PC-9 (cell line): ENCODE measurements around the gene VAV3. TPM values are rescaled to one million over a fixed set of nuclear protein-coding genes. Genes with fewer than 3 reads are reported as not detected.

Experiments used
- BruUV-seq: library from RNA; stranded (reverse); fragments of 400-500 nt; replicated peaks from 2 replicates; lab custom pipeline; 2021; lab: Mats Ljungman, UMichigan
- CTCF ChIA-PET: fragments of 300-600 bp; sonication (Branson Sonifier 250); formaldehyde crosslinking; loops from one replicate; lab custom pipeline; 2022; ENCODE audit warnings: antibody characterized with exemption; lab: Charles Lee
- POLR2A ChIA-PET: fragments of 300-600 bp; sonication (Branson Sonifier 250); formaldehyde crosslinking; loops from one replicate; lab custom pipeline; 2022; ENCODE audit warnings: antibody characterized with exemption; ENCODE audit not compliant: unreplicated experiment; lab: Charles Lee
- DNase-seq, 2 experiments: peaks; one replicate each; pipeline versions ENCODE4 v3.0.0 to v3.0.0-alpha.2; 2015 to 2022; ENCODE audit warnings: mixed read lengths in 1 of 2
- H2AFZ ChIP-seq: fragments of 200-600 bp; sonication (generic); 2 replicates; pipeline ENCODE4 v1.8.1; 2017; ENCODE audit warnings: antibody characterized with exemption
- H3F3A ChIP-seq: fragments of 200-600 bp; sonication (generic); 2 replicates; pipeline ENCODE4 v1.8.1; 2017; ENCODE audit warnings: antibody characterized with exemption, mild to moderate bottlenecking, low read depth; ENCODE audit not compliant: insufficient read depth
- H3K27ac ChIP-seq: fragments of 200-600 bp; sonication (generic); 2 replicates; pipeline ENCODE4 v1.6.1; 2016; ENCODE audit warnings: mixed run types
- H3K27me3 ChIP-seq: fragments of 200-600 bp; sonication (generic); 2 replicates; pipeline ENCODE4 v1.6.1; 2016; ENCODE audit warnings: low read depth, mixed run types; ENCODE audit not compliant: insufficient read depth
- H3K36me3 ChIP-seq: fragments of 200-600 bp; sonication (generic); 2 replicates; pipeline ENCODE4 v1.6.1; 2016; ENCODE audit warnings: low read depth, mixed run types
- H3K4me1 ChIP-seq: fragments of 200-600 bp; sonication (generic); replicated peaks from 2 replicates; pipeline ENCODE4 v1.6.1; 2016; ENCODE audit warnings: mixed run types; ENCODE audit not compliant: insufficient read depth
- H3K4me2 ChIP-seq: fragments of 200-600 bp; sonication (generic); 2 replicates; pipeline ENCODE4 v1.6.1; 2017; ENCODE audit warnings: mixed run types
- H3K4me3 ChIP-seq: fragments of 200-600 bp; sonication (generic); 2 replicates; pipeline ENCODE4 v1.6.1; 2016; ENCODE audit warnings: mixed run types
- H3K79me2 ChIP-seq: fragments of 200-600 bp; sonication (generic); 2 replicates; pipeline ENCODE4 v1.6.1; 2017; ENCODE audit warnings: low read depth, mixed run types
- H3K9me2 ChIP-seq: fragments of 200-600 bp; sonication (generic); 2 replicates; pipeline ENCODE4 v1.8.1; 2017; ENCODE audit warnings: mild to moderate bottlenecking; ENCODE audit not compliant: insufficient read depth
- H3K9me3 ChIP-seq: fragments of 200-600 bp; sonication (generic); 2 replicates; pipeline ENCODE4 v1.8.1; 2016; ENCODE audit warnings: low read depth; ENCODE audit not compliant: insufficient read depth
- H4K20me1 ChIP-seq: fragments of 200-600 bp; sonication (generic); 2 replicates; pipeline ENCODE4 v1.8.1; 2017; ENCODE audit not compliant: insufficient read depth
- EZH2 ChIP-seq: fragments of 200-600 bp; sonication (generic); IDR thresholded peaks from 2 replicates; pipeline ENCODE4 v1.8.0; 2017; ENCODE audit warnings: antibody characterized with exemption, low read depth
- intact Hi-C: fragments of 100-400 bp; cut with micrococcal nuclease; formaldehyde crosslinking; loops from one replicate; pipeline ENCODE4 v1.10.0; 2022; ENCODE audit not compliant: unreplicated experiment
- total RNA-seq: library from RNA; stranded (reverse); gene quantifications from 2 replicates; pipeline ENCODE4 v1.2.3, GENCODE V29; 2021
- TF ChIP-seq, protein P1 (sequence below): fragments of 200-600 bp; sonication (generic); conservative IDR thresholded peaks from 2 replicates; pipeline ENCODE4 v1.6.1; 2017; ENCODE audit warnings: mixed run types, antibody characterized with exemption, mild to moderate bottlenecking, moderate library complexity

Gene VAV3
- total RNA-seq, 1 experiment from 2014 or later, result 1.7 TPM

DNA sequence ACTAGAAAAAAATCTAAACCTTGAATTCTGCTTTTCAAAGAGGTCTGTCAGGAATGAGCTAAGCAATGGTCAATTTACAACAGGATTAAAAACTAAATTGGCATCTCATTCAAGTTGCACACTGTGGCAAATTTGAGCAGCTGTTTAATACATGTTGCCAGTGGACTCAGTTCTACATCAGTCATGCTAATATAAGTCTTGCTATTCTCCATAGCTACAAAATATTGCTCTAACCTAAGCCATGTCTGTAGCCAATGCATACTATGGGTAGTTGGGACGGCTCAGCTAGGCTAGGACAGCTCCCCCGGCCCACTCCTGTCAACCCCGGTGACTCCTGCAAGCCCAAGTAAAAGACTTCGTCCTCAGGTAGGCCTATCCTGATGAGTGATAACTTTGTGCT lies 10.9 kb upstream of the VAV3 start:
- no peak overlapping the region for H3K27ac ChIP-seq
- POLR2A ChIA-PET, result no interaction called here
- no peaks in the 10 kb centered on the region for H3K79me2 ChIP-seq
- TF ChIP-seq EZH2, result no peak
- TF ChIP-seq, protein P1, sequence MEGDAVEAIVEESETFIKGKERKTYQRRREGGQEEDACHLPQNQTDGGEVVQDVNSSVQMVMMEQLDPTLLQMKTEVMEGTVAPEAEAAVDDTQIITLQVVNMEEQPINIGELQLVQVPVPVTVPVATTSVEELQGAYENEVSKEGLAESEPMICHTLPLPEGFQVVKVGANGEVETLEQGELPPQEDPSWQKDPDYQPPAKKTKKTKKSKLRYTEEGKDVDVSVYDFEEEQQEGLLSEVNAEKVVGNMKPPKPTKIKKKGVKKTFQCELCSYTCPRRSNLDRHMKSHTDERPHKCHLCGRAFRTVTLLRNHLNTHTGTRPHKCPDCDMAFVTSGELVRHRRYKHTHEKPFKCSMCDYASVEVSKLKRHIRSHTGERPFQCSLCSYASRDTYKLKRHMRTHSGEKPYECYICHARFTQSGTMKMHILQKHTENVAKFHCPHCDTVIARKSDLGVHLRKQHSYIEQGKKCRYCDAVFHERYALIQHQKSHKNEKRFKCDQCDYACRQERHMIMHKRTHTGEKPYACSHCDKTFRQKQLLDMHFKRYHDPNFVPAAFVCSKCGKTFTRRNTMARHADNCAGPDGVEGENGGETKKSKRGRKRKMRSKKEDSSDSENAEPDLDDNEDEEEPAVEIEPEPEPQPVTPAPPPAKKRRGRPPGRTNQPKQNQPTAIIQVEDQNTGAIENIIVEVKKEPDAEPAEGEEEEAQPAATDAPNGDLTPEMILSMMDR, result no peak
- H3K4me3 ChIP-seq, result no peak overlapping the region
- no peak for DNase-seq
- H3K9me3 ChIP-seq, result no peaks in the 10 kb centered on the region
- no peak overlapping the region for H3K4me2 ChIP-seq
- intact Hi-C loops, result no loop called here
- no peaks in the 10 kb centered on the region for H4K20me1 ChIP-seq
- no TSS peak for BruUV-seq
- CTCF ChIA-PET, result no interaction called here
- H3K27me3 ChIP-seq, result no peaks in the 10 kb centered on the region
- no peaks in the 10 kb centered on the region for H3K9me2 ChIP-seq
- H3K4me1 ChIP-seq, result no peaks in the 10 kb centered on the region
- no peaks in the 10 kb centered on the region for H3F3A ChIP-seq
- H3K36me3 ChIP-seq, result no peaks in the 10 kb centered on the region
- no peak overlapping the region for H2AFZ ChIP-seq

DNA sequence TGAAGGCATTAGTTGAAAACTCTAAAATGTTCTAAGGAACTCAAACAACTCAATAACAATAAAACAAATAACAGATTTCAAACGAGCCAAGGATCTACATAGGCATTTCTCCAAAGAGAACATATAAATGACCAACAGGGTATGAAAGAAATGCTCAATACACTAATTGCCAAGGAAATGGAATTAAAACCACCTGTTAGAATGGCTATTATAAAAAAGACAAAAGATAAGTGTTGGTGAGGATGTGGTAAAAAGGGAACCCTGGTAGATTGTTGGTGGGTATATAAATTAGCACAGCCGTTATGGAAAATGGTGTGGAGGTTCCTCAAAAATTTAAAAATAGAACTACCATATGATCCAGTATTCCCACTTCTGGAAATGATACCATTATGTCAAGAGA lies 9.1 kb upstream of the VAV3 start:
- Histone ChIP-seq H3K4me1 (no peaks in the 10 kb centered on the region), H3K27ac (no peak overlapping the region), H3F3A (no peaks in the 10 kb centered on the region), H4K20me1 (no peaks in the 10 kb centered on the region), H3K9me2 (no peaks in the 10 kb centered on the region), H3K9me3 (no peaks in the 10 kb centered on the region), H2AFZ (no peak overlapping the region), H3K4me3 (no peak overlapping the region), H3K27me3 (no peaks in the 10 kb centered on the region), H3K36me3 (no peaks in the 10 kb centered on the region), H3K79me2 (no peaks in the 10 kb centered on the region), H3K4me2 (no peak overlapping the region)
- intact Hi-C loops, result no loop called here
- POLR2A ChIA-PET, result no interaction called here
- BruUV-seq, result no TSS peak
- DNase-seq, result no peak
- CTCF ChIA-PET, result no interaction called here
- TF ChIP-seq, protein P1, result no peak
- no peak for TF ChIP-seq EZH2

DNA sequence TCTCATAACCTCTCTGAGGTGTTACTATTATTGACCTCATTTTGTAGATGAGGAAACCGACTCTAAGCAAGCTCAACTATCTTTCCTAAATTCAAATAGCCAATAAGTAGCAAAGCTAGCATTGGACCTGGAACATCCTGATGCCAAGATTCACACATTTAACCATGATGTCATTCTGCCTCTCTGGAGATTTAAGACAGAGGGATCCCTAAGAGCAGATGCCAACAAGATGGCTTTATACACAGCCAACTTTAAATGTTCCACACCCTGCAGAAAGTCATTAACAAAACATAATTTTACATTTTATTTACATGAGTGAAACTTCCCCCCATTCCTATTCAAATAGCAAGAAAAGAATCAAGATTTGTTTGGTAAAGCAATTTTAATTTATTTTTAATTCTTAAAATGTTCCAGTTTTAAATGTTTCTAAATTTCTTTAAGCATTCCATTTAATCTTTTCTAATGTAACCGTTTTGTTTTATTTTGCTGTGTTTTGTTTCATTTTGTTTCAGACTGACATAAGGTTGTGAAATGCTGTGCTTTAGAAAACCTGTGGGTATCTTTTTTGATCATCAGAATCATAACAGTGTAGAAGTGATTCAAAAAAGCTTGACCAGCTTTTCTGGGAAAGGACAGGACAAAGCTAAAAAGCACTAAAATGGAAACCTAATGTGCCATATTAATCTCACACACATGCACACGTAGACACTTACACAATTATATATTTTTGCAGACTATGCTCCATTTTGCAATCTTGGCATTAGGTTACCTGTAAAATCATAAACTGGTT lies 7.6 kb upstream of the VAV3 start:
- Histone ChIP-seq H3F3A (peaks cover 3% of the 10 kb centered on the region; the same call in 1 of the 2 replicates), H3K9me2 (no peaks in the 10 kb centered on the region), H3K36me3 (no peaks in the 10 kb centered on the region), H4K20me1 (no peaks in the 10 kb centered on the region), H2AFZ (no peak overlapping the region), H3K79me2 (no peaks in the 10 kb centered on the region), H3K27ac (no peak overlapping the region), H3K4me2 (no peak overlapping the region), H3K4me1 (peaks cover 7% of the 10 kb centered on the region), H3K4me3 (no peak overlapping the region), H3K9me3 (no peaks in the 10 kb centered on the region), H3K27me3 (no peaks in the 10 kb centered on the region)
- POLR2A ChIA-PET, result no interaction called here
- no TSS peak for BruUV-seq
- no peak for DNase-seq
- CTCF ChIA-PET, result no interaction called here
- TF ChIP-seq EZH2, result no peak
- TF ChIP-seq, protein P1, result no peak
- intact Hi-C loops, result no loop called here
